Right atrium auricular region (tissue), 2 donors: ENCODE data around the gene ATXN2. TPM values are rescaled to one million over a fixed set of nuclear protein-coding genes. Genes with fewer than 3 reads are reported as not detected.
A peak's percentile ranks its signal among the peaks of the same experiment; 100 is the strongest.

Source experiments
- DNase-seq: peaks from one replicate; pipeline ENCODE4 v3.0.0-alpha.2; 2019; ENCODE audit warnings: low spot score
- H3K27ac ChIP-seq, 2 donors: fragments of 200-600 bp; sonication (generic); 1 replicate in 1 of 2; 2 replicates in 1 of 2; pipeline ENCODE4 v1.5.1; 2016 to 2019
- H3K27me3 ChIP-seq, 2 donors: fragments of 200-600 bp; sonication (generic); one replicate each; pipeline versions ENCODE4 v1.5.1 to v1.6.0; 2017 to 2019
- H3K36me3 ChIP-seq: fragments of 200-600 bp; sonication (generic); one replicate; pipeline ENCODE4 v1.5.1; 2016
- H3K4me1 ChIP-seq, 2 donors: fragments of 200-600 bp; sonication (generic); one replicate each; pipeline versions ENCODE4 v1.5.1 to v1.6.0; 2017 to 2019
- H3K4me3 ChIP-seq, 2 donors: fragments of 200-600 bp; sonication (generic); 1 replicate in 1 of 2; 2 replicates in 1 of 2; pipeline ENCODE4 v1.5.1; 2017 to 2019; ENCODE audit warnings: mild to moderate bottlenecking in 1 of 2, moderate library complexity in 1 of 2
- H3K9me3 ChIP-seq, 2 donors: fragments of 200-600 bp; sonication (generic); one replicate each; pipeline ENCODE4 v1.5.1; 2019
- CTCF ChIP-seq, 2 donors: fragments of 200-600 bp; sonication (generic); IDR thresholded peaks; one replicate each; pipeline ENCODE4 v1.5.1; 2019; ENCODE audit warnings: antibody characterized with exemption in 2 of 2
- total RNA-seq, 2 donors: library from RNA; depleted of rRNA; stranded (reverse); fragments of >200 nt; gene quantifications; one replicate each; pipeline ENCODE4 v1.1.0, GENCODE V29; 2016

The ATXN2 gene
- total RNA-seq, 2 donors from 2014 or later: 33.4 to 36.6 TPM

GRCh38 chr12:111435661-111436201, 163.4 kb downstream of the ATXN2 start:
- Histone ChIP-seq H3K4me1 (peaks cover 0 to 95% of the 10 kb centered on the region in 2 donors), H3K4me3 (no peak overlapping the region), H3K9me3 (no peaks in the 10 kb centered on the region), H3K27ac (peak overlapping the region; percentile 83 to 86), H3K36me3 (no peaks in the 10 kb centered on the region), H3K27me3 (no peaks in the 10 kb centered on the region)
- no peak for TF ChIP-seq CTCF (IDR thresholded peaks at IDR 0.05)
- no peak for DNase-seq

GRCh38 chr12:111434680-111435338, 164.3 kb downstream of the ATXN2 start:
- TF ChIP-seq CTCF (IDR thresholded peaks at IDR 0.05): no peak
- peak overlapping the region in 1 of 2 donors; percentile 2 for H3K4me3 ChIP-seq
- no peaks in the 10 kb centered on the region for H3K9me3 ChIP-seq
- DNase-seq: peak; percentile 83
- H3K27ac ChIP-seq: peak overlapping the region; percentile 83 to 86
- H3K36me3 ChIP-seq: no peaks in the 10 kb centered on the region
- peaks cover 0 to 95% of the 10 kb centered on the region in 2 donors for H3K4me1 ChIP-seq
- H3K27me3 ChIP-seq: no peaks in the 10 kb centered on the region

- H3K9me3 ChIP-seq: no peaks in the 10 kb centered on the region
- peak overlapping the region; percentile 83 to 86 for H3K27ac ChIP-seq
- no peaks in the 10 kb centered on the region for H3K36me3 ChIP-seq
- no peaks in the 10 kb centered on the region for H3K27me3 ChIP-seq
- H3K4me1 ChIP-seq: peaks cover 0 to 96% of the 10 kb centered on the region in 2 donors
- DNase-seq: no peak
- no peak for TF ChIP-seq CTCF (IDR thresholded peaks at IDR 0.05)
- H3K4me3 ChIP-seq: no peak overlapping the region
These were observed 165.1 kb downstream of the ATXN2 start for GRCh38 chr12:111434049-111434448.

GRCh38 chr12:111431772-111432171, 167.3 kb downstream of the ATXN2 start:
- Histone ChIP-seq H3K4me1 (peaks cover 0 to 92% of the 10 kb centered on the region in 2 donors), H3K27me3 (no peaks in the 10 kb centered on the region), H3K9me3 (no peaks in the 10 kb centered on the region), H3K4me3 (no peak overlapping the region), H3K36me3 (no peaks in the 10 kb centered on the region), H3K27ac (peak overlapping the region; percentile 60 to 86)
- no peak for DNase-seq
- no peak for TF ChIP-seq CTCF (IDR thresholded peaks at IDR 0.05)

GRCh38 chr12:111430433-111431353, 168.4 kb downstream of the ATXN2 start:
- H3K27me3 ChIP-seq: no peaks in the 10 kb centered on the region
- H3K4me1 ChIP-seq: peaks cover 0 to 92% of the 10 kb centered on the region in 2 donors
- DNase-seq: no peak
- peak overlapping the region; percentile 60 to 86 for H3K27ac ChIP-seq
- H3K9me3 ChIP-seq: no peaks in the 10 kb centered on the region
- TF ChIP-seq CTCF (IDR thresholded peaks at IDR 0.05): peak in 1 of 2 donors; percentile 10
- no peak overlapping the region for H3K4me3 ChIP-seq
- H3K36me3 ChIP-seq: no peaks in the 10 kb centered on the region
